HL-60 (cell line): ENCODE measurements around the gene KLC4.

Experiments used
- DNase-seq, 2 experiments: peaks; one replicate each; pipeline ENCODE4 v3.0.0-alpha.2; 2010 to 2020; ENCODE audit warnings: low read depth in 1 of 2, low spot score in 1 of 2
- H3K27ac ChIP-seq: fragments of 250-450 bp; sonication (Bioruptor Pico); replicated peaks from 2 replicates; pipeline ENCODE4 v1.5.1; 2020; ENCODE audit warnings: mild to moderate bottlenecking, moderate library complexity
- H3K27me3 ChIP-seq: fragments of 250-450 bp; sonication (Bioruptor Pico); 2 replicates; pipeline ENCODE4 v1.5.1; 2021; ENCODE audit warnings: mild to moderate bottlenecking, moderate library complexity; ENCODE audit not compliant: insufficient read depth, poor library complexity, severe bottlenecking
- H3K4me3 ChIP-seq: replicated peaks from 2 replicates; pipeline ENCODE4 v1.5.1; 2011; ENCODE audit warnings: mild to moderate bottlenecking, control low read depth, low read length; ENCODE audit not compliant: insufficient read depth
- CTCF ChIP-seq: IDR thresholded peaks from one replicate; pipeline ENCODE4 v1.5.1; 2011; ENCODE audit warnings: low read length, control low read depth, inconsistent platforms; ENCODE audit not compliant: insufficient read depth
- GABPA ChIP-seq: IDR thresholded peaks from 2 replicates; pipeline ENCODE4 v1.6.1; 2012; ENCODE audit warnings: low read depth
- POLR2AphosphoS5 ChIP-seq: IDR thresholded peaks from 2 replicates; pipeline ENCODE4 v1.6.1; 2012; ENCODE audit warnings: low read depth
- REST ChIP-seq: IDR thresholded peaks from 2 replicates; pipeline ENCODE4 v1.6.1; 2012; ENCODE audit warnings: low read depth; ENCODE audit not compliant: insufficient replicate concordance
- SPI1 ChIP-seq: IDR thresholded peaks from 2 replicates; pipeline ENCODE4 v1.6.1; 2012; ENCODE audit warnings: low read depth, mild to moderate bottlenecking, borderline replicate concordance

Gene KLC4

GRCh38 chr6:43124481-43124880 lies 65.0 kb downstream of the KLC4 start:
- no peak for DNase-seq
- TF ChIP-seq CTCF: no peak
- no peak for TF ChIP-seq SPI1
- TF ChIP-seq POLR2AphosphoS5: no peak
- TF ChIP-seq REST: no peak
- no peak for TF ChIP-seq GABPA
- no peak overlapping the region for H3K27ac ChIP-seq
- H3K4me3 ChIP-seq: no peak overlapping the region
- no peaks in the 10 kb centered on the region for H3K27me3 ChIP-seq
